Measurements from ENCODE around the gene ITGA6.

DNA sequence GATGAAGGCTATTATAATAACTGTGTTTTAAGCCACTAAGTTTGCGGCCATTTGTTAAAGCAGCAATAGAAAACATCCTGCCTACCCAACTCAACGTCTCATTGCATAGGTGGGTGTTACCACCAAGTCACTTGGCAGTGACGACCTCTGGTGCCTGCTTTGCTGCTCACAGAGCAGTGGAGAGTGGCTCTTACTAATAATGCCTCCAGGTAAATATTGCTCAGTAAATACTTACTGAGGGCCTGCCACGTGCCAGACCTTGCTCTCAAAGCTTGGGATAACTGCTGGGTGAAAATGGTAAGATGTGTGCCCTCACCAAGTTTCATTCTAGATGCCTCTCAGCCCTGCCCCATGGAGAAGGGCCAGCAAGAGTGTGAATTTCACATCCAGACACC is 27.7 kb downstream of the ITGA6 start:
- TF ChIP-seq, protein P1, sequence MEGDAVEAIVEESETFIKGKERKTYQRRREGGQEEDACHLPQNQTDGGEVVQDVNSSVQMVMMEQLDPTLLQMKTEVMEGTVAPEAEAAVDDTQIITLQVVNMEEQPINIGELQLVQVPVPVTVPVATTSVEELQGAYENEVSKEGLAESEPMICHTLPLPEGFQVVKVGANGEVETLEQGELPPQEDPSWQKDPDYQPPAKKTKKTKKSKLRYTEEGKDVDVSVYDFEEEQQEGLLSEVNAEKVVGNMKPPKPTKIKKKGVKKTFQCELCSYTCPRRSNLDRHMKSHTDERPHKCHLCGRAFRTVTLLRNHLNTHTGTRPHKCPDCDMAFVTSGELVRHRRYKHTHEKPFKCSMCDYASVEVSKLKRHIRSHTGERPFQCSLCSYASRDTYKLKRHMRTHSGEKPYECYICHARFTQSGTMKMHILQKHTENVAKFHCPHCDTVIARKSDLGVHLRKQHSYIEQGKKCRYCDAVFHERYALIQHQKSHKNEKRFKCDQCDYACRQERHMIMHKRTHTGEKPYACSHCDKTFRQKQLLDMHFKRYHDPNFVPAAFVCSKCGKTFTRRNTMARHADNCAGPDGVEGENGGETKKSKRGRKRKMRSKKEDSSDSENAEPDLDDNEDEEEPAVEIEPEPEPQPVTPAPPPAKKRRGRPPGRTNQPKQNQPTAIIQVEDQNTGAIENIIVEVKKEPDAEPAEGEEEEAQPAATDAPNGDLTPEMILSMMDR (conservative IDR thresholded peaks at IDR 0.05; ENCODE audit: low read length): no peak
- TF ChIP-seq EZH2phosphoT487 (IDR thresholded peaks at IDR 0.05; ENCODE audit: borderline replicate concordance, low read depth, low read length): no peak

Data from OCI-LY7 (cell line).